GM18907 (cell line): Measurements from ENCODE around the gene HMCN1.
"Not testable (repeated sequence)": the region's sequence is repeated elsewhere in the genome, so short reads cannot be mapped to it uniquely, and the experiment has no call there.

ENCODE experiments used
- ATAC-seq: cut with Tn5 transposase; IDR thresholded peaks from one replicate; pipeline ENCODE4 v1.9.1; 2021; ENCODE audit warnings: mild to moderate bottlenecking, moderate library complexity; ENCODE audit not compliant: unreplicated experiment

HMCN1 gene

GRCh38 chr1:186183970-186184628 is 449.9 kb downstream of the HMCN1 start:
- ATAC-seq = peak; percentile 74

- ATAC-seq = not testable (repeated sequence)
These were observed 452.1 kb downstream of the HMCN1 start for GRCh38 chr1:186186251-186186650.

GRCh38 chr1:186187601-186188000 is 453.4 kb downstream of the HMCN1 start:
- ATAC-seq = peak; percentile 75

GRCh38 chr1:186188004-186188539 is 453.9 kb downstream of the HMCN1 start:
- peak; percentile 35 for ATAC-seq

- no peak for ATAC-seq
These were observed 454.5 kb downstream of the HMCN1 start for GRCh38 chr1:186188736-186189135.

GRCh38 chr1:186189156-186189555 is 455.0 kb downstream of the HMCN1 start:
- ATAC-seq = no peak

- no peak for ATAC-seq
These were observed 457.3 kb downstream of the HMCN1 start for GRCh38 chr1:186191511-186191910.

- ATAC-seq = no peak
These were observed 459.0 kb downstream of the HMCN1 start for GRCh38 chr1:186193224-186193623.

- ATAC-seq = peak; percentile 97
These were observed 460.0 kb downstream of the HMCN1 start for GRCh38 chr1:186194107-186194756.

GRCh38 chr1:186195377-186195931 is 461.3 kb downstream of the HMCN1 start:
- ATAC-seq = no peak

GRCh38 chr1:186202271-186202764 is 468.1 kb downstream of the HMCN1 start:
- ATAC-seq = no peak

- ATAC-seq = no peak
These were observed 468.6 kb downstream of the HMCN1 start for GRCh38 chr1:186202776-186203175.

GRCh38 chr1:186206048-186206570 is 471.9 kb downstream of the HMCN1 start:
- ATAC-seq = no peak

GRCh38 chr1:186207391-186208085 is 473.3 kb downstream of the HMCN1 start:
- no peak for ATAC-seq

GRCh38 chr1:186208405-186209129 is 474.4 kb downstream of the HMCN1 start:
- no peak for ATAC-seq

GRCh38 chr1:186210258-186210657 is 476.1 kb downstream of the HMCN1 start:
- no peak for ATAC-seq

GRCh38 chr1:186211583-186211982 is 477.4 kb downstream of the HMCN1 start:
- not testable (repeated sequence) for ATAC-seq

- ATAC-seq = peak; percentile 89
These were observed 478.5 kb downstream of the HMCN1 start for GRCh38 chr1:186212568-186213224.

- no peak for ATAC-seq
These were observed 479.0 kb downstream of the HMCN1 start for GRCh38 chr1:186213225-186213607.

- no peak for ATAC-seq
These were observed 480.6 kb downstream of the HMCN1 start for GRCh38 chr1:186214791-186215190.
